ENCODE data around the gene HCN1.
A peak's percentile ranks its signal among the peaks of the same experiment; 100 is the strongest.

HCN1 gene

GRCh38 chr5:45696206-45696836 is at the start of gene HCN1:
Gene HCN1, minus strand, starts transcription at chr5:45696380.
- DNase-seq (ENCODE audit: low read depth): peak; percentile 41

GRCh38 chr5:45741110-45741509 is 44.9 kb upstream of the HCN1 start:
- DNase-seq (ENCODE audit: low read depth): no peak

GRCh38 chr5:45737153-45737552 is 41.0 kb upstream of the HCN1 start:
- no peak for DNase-seq (ENCODE audit: low read depth)

GRCh38 chr5:45725537-45725936 is 29.4 kb upstream of the HCN1 start:
- no peak for DNase-seq (ENCODE audit: low read depth)

GRCh38 chr5:45697201-45697600 is 1.0 kb upstream of the HCN1 start:
- no peak for DNase-seq (ENCODE audit: low read depth)

- no peak for DNase-seq (ENCODE audit: low read depth)
Observed at GRCh38 chr5:45695804-45696156, 400 bp downstream of the HCN1 start.

GRCh38 chr5:45694971-45695803 is 993 bp downstream of the HCN1 start:
- no peak for DNase-seq (ENCODE audit: low read depth)

GRCh38 chr5:45694255-45694814 is 1.8 kb downstream of the HCN1 start:
- no peak for DNase-seq (ENCODE audit: low read depth)

- DNase-seq (ENCODE audit: low read depth): no peak
Observed at GRCh38 chr5:45692481-45692880, 3.7 kb downstream of the HCN1 start.

GRCh38 chr5:45691656-45692055 is 4.5 kb downstream of the HCN1 start:
- no peak for DNase-seq (ENCODE audit: low read depth)

GRCh38 chr5:45687701-45688100 is 8.5 kb downstream of the HCN1 start:
- DNase-seq (ENCODE audit: low read depth): no peak

- no peak for DNase-seq (ENCODE audit: low read depth)
Observed at GRCh38 chr5:45686620-45687019, 9.6 kb downstream of the HCN1 start.

- no peak for DNase-seq (ENCODE audit: low read depth)
Observed at GRCh38 chr5:45684118-45684517, 12.1 kb downstream of the HCN1 start.

GRCh38 chr5:45680950-45681349 is 15.2 kb downstream of the HCN1 start:
- no peak for DNase-seq (ENCODE audit: low read depth)

- no peak for DNase-seq (ENCODE audit: low read depth)
Observed at GRCh38 chr5:45677524-45677923, 18.7 kb downstream of the HCN1 start.

GRCh38 chr5:45672271-45672670 is 23.9 kb downstream of the HCN1 start:
- no peak for DNase-seq (ENCODE audit: low read depth)

GRCh38 chr5:45648744-45649143 is 47.4 kb downstream of the HCN1 start:
- DNase-seq (ENCODE audit: low read depth): no peak

- no peak for DNase-seq (ENCODE audit: low read depth)
Observed at GRCh38 chr5:45643056-45643455, 53.1 kb downstream of the HCN1 start.

- no peak for DNase-seq (ENCODE audit: low read depth)
Observed at GRCh38 chr5:45642370-45642769, 53.8 kb downstream of the HCN1 start.

GRCh38 chr5:45639040-45639439 is 57.1 kb downstream of the HCN1 start:
- no peak for DNase-seq (ENCODE audit: low read depth)

GRCh38 chr5:45627076-45627656 is 69.0 kb downstream of the HCN1 start:
- no peak for DNase-seq (ENCODE audit: low read depth)

- DNase-seq (ENCODE audit: low read depth): no peak
Observed at GRCh38 chr5:45623832-45624231, 72.3 kb downstream of the HCN1 start.

GRCh38 chr5:45622365-45622764 is 73.8 kb downstream of the HCN1 start:
- DNase-seq (ENCODE audit: low read depth): no peak

All from stromal cell of bone marrow (primary cell).